CD4-positive, alpha-beta T cell treated with Interleukin-17A for 1 hour (primary cell): Measurements from ENCODE around the gene RHBDF1.

Source experiments
- DNase-seq: peaks from one replicate; pipeline ENCODE4 v3.0.0-alpha.2; 2020

The RHBDF1 gene

DNA sequence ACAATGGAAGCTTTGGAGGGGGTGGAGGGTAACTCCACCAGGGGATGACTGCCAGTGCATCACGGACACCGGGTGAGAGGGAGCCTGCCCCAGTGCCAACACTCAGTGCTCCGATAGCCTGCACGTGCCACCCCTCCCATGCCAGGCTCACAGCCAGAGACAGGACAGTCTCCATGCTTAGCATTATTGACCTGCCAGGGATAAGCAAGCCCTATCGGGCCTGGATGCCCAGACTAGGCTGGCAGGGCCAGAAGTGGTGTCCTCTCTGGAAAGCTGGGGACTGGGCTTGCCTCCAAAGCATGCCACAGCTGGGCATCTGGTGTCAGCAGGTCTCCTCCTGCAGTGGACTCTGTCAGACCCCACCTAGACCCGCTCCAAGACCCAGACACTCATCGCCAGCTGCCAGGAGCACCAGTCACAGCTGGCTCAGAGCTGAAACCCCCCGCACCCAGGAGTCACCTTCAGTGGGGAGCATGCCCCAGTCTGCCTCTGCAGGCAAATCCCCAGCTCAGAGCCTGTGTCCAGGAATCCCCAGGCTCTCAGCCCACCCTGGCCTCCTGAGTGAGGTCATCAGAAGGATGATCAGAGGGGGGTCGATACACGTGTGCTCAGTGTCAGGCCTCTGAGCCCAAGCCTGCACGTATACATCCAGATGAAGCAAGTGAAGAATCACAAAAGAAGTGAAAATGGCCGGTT is 1.8 kb upstream of the RHBDF1 start:
- DNase-seq, result no peak

DNA sequence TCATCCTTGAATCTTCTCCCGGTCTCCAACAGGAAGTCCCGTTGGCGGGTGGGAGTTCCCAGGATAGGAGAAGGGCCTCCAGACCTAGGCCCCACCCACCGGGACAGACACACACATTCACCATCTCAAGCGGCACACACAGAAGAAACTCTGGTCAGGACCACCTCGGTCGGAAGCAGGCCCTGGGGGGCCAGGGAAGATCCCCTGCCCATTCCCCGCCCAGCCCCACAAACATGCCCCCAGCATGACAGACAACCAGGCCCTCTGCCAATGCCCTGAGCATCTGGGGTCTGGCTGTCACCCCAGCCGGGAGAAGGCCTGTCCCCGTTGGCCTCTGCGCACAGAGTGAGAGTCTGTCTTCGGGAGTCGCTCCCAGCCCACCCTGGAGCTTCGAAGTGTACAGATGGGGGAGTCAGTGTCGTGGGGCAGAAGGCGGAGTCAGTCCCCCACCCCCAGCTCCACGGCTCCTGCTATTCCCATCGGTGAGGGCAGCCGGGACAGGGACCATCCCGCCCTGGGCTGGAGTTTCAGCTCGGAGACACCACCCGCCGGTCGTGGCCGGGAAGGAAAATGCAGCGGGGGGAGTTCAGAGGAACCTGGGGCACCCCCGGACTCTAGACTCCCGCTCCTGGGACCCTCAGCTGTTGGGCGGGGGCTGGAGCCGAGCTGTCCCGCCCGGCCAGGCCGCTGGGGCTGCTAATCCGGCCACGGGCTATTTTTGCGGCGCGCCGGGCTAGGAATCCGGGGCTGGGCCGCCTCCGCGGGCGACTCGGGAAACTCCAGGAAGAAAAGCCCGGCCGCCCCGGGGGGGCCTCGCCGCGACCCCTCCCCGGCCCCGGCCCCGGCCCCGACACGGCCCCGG is 660 bp downstream of the RHBDF1 start:
- DNase-seq, result no peak

DNA sequence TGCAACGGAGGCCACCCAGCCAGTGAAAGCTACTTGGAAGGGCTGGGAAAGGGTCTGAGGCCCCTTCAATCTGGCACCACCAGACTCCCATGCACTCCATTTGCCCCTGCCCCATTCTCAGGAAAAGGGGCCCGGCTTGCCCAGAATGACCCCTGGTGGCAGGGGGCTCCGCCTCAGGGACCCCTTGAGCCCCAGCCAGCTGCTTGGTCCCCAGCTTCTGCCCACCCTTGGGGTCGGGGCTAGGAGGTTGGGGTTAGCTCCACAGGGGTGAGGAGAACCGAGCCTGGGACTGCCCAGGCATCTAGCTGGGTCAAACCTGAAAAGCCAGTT is 1.3 kb downstream of the RHBDF1 start:
- DNase-seq, result no peak

DNA sequence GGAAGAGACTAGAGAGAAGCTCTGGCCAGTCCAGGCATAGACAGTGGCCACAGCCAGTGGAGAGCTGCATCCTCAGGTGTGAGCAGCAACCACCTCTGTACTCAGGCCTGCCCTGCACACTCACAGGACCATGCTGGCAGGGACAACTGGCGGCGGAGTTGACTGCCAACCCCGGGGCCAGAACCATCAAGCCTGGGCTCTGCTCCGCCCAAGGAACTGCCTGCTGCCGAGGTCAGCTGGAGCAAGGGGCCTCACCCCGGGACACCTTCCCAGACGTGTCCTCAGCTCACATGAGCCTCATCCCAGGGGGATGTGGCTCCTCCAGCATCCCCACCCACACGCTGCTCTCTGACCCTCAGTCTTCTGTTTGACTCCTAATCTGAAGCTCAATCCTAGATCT is 3.2 kb downstream of the RHBDF1 start:
- no peak for DNase-seq

DNA sequence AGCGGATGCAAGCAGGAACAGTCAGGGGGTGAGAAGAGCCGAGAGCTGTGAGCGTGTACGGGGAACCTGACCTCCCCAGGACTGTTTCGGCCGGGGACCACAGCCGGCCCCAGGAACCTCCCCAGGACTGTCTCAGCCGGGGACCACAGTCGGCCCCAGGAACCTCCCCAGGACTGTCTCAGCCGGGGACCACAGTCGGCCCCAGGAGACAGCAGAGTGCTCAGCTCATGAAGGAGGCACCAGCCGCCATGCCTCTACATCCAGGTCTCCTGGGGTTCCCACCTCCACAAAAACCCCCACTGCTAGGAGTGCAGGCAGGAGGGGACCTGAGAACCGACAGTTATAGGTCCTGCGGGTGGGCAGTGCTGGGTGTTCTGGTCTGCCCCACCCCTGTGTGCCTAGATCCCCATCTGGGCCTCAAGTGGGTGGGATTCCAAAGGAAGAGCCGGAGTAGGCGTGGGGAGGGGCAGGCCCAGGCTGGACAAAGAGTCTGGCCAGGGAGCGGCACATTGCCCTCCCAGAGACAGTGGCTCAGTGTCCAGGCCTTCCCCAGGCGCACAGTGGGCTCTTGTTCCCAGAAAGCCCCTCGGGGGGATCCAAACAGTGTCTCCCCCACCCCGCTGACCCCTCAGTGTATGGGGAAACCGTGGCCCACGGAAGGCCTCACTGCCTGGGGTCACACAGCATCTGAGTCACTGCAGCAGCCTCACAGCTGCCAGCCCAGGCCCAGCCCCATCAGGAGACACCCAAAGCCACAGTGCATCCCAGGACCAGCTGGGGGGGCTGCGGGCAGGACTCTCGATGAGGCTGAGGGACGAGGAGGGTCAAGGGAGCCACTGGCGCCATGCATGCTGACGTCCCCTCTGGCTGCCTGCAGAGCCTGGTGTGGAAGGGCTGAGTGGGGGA is 4.3 kb downstream of the RHBDF1 start:
- no peak for DNase-seq

DNA sequence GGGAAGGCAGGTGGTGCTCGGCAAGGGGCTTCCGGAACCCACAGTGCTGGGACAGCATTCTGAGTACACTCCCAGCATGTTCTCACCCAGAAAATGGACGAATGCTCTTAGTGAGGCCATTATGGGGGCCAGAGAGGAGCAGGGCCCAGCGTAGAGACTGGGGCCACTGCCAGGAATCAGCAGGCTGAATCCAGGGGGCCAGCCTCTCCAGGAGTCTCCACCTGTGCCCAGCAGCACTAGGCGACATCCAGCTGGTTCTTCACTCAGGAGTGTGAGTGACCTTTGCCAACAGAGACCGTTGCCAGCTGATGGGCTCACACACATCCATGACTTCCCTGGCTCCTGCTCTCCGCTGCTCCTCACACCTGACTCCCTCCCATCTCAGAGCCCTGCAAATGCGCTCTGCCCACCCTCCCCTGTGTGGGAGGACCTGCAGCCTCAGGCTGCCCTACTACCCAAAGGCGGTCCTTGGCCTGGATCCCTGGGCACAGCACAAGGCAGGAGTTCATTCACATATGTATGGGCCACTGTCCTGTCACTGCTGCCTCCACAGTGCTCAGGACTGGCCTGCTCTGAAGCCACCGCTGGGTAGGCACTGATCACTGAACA is 5.1 kb downstream of the RHBDF1 start:
- no peak for DNase-seq

DNA sequence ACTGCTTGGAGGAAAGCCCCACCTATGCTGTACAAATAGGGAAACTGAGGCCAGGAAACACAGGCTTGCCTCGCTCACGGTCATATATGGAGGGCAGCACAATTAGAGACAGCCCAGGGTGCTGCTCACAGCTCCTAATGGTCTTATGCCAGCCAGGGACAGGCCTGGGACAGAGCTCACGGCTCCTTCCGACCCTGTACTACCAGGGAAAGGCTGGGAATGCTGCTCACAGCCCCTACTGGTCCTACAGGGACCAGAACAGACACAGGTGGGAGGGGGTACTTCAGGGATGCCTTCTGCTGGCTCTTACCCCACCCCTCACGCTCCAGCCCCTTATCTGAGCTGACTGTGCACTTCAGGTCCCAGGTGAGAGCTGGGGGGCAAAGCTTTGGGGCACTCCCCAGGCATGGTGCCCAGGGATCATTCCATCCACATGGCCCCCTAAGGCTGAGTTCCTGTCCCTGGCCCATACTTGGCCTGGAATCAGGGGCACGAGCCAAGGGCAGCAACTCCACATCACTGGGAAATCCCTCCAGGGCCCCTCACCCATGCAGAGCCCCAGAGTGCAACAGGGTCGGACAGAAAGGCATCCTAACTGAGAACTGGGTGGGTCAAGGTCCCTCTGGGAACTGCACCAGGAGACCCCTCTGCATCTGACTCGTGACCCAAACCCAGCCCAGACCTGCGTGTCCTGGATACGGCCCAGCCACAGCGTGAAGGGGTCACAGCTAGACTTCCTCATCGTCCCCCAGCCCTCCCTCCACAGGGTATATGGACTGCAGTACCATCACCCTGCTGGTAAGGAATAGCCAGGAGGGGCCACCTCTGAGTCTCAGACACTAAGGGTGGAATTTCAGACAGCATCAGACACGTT is 5.9 kb downstream of the RHBDF1 start:
- no peak for DNase-seq

DNA sequence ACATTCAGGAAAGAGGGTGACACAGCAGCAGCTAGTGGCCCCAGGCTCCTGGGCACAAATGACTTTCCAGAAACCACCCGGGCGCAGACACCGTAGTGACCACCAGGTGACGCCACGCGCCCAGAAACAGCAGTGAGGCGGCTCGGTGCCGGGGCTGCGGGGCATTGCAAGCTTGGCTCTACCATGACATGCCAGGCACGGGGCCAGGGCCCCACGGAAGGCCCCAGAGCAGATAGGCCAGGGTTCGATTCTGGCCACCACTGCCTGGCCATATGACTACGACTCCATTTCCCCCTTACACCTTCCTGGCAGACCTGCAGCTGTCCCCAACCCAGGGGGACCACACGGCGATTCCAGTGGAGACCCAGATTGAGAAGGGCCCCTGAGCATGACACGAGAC is 6.7 kb downstream of the RHBDF1 start:
- peak; percentile 84 for DNase-seq

DNA sequence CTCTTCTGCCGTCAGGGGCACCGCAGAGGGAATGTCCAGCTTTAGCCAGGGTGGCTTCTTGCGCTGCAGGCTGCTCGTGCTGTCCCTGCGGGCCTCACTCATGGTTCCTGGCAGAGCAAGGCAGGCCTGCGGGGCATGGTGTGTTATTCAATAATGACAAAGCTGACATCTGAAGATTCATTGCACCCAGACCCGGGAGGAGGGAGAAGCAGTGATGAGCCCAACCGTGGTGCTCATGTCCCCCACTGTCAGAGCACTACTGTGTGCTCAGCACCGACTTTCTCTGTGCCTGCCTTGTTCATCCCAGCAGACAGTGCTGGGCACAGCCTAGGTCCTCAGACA is 7.5 kb downstream of the RHBDF1 start:
- DNase-seq, result no peak

DNA sequence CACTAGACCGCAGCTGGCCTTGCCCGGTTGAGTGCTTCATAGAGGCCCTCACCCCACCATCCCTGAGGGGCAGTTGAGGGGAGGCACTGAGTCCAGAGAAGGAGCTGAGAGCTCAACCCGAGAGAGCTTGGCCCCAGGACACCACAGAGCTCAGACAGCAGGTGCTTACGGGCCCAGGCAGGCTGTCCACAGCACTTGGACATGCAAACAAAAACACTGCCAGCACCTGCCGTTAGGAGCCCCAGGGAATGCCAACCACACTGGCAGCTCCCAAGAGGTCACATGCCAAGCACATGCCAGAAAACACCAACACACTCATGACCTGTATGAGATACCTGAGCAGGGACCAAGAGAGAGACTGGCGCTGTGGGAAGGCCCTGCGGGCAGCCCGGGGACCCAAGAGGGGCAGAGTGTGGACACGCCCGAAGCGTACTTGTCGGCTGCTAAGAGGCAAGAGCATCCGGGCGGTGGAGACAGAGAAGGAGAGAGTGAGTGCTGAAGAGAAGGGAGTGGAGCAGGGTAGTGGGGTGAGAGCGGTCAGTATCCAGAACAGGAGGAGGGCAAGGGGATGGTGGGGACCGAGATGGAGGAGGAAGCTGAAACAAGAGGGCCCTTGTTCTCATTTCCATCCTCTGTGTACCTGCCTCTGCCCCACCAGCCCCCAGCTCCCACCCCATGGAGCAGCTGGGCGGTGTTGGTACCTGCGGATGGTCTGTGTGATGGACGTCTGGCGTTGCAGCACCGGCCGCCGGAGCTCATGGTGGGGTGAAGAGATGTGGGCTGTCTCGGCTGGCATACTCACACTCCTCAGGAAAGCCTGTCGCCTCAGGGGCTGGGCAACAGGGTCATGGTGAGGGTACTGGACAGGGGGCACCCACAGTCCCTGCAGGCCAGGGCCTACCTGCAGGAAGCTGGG is 8.2 kb downstream of the RHBDF1 start:
- no peak for DNase-seq

DNA sequence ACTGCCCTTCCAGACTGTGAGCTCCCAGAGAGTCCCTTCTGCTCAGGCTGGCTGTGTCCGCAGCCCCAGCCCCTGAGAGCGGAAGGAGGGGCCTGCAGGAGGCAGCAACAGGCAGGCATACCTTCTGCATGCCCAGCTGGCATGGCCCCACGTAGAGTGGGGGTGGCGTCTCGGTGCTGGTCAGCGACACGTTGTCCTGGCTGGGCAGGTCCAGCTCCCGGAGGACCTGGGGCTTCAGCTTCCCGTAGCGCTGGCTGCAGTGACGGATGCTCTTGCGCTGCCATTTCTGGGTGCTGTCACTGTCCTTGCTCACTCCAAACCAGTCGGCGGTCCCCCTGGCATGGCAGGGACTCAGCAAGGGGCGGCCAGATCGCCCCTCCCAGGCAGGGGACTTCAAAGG is 9.0 kb downstream of the RHBDF1 start:
- DNase-seq, result no peak

DNA sequence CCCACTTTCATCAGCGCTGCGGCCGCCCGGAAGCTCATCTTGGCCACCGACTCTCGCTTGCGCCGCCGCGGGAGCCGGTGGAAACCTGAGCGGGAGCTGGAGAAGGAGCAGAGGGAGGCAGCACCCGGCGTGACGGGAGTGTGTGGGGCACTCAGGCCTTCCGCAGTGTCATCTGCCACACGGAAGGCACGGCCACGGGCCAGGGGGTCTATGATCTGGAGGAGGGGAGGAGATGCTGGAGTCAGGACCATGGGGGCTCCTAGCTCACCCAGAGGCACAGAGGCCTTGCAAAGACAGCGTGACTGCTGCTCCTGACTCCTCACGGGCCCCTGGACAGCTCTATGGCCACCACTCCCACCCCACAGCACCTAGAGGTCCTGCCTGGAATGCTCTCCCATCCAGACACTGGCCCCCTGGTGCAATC is 9.5 kb downstream of the RHBDF1 start:
- no peak for DNase-seq

DNA sequence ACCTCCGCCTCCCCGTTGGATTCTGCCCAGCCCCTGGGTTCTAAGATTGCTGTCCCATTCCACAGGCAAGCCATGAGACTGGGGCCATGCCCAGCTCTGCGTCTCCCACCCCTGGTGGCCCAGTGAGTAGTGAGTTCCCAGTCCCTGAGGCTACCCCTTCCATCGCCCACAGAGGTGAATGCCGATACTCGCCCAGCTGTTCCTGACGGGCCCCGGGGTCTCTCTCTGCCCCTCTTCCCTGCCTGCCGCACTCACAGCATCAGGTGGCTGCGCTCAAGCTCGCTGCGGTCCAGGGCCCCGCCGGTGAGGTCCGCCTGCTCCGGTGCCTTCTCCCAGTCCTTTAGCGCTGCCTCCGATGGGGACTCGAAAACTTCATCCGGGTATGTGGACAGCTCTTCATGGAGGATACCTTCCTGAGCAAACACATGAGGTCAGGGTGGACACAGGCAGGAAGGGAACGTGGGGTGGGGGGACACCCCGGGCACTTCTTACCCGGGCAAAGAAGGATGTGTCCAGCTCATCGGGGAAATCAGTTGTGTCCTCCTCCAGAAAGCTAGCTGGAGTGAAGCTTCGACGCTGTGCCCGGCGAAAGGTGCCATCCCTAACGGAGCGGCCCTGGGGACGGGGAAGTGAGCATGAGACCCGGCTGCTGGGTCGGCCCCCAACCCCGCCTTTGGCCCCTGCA is 10.0 kb downstream of the RHBDF1 start:
- DNase-seq, result no peak

DNA sequence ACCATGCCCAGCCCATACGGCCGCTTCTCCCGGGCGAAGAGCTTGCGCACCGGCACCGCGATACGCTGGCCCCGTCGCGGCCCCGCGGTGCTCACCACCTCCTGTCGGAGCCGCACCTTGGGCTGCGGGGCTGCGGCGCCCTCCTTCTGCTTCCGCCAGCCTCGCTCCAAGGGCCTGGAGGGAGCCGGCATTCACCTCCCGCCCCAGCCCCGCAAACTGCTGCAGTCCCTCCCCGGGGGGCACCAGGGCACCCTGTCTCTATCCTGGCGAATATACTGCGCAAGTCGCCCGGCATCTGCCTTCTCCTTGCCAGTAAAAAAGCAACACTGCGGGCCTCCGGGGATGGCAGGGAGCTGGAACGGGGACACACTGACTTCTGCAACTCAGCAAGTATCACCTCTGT is 10.6 kb downstream of the RHBDF1 start:
- DNase-seq, result no peak

DNA sequence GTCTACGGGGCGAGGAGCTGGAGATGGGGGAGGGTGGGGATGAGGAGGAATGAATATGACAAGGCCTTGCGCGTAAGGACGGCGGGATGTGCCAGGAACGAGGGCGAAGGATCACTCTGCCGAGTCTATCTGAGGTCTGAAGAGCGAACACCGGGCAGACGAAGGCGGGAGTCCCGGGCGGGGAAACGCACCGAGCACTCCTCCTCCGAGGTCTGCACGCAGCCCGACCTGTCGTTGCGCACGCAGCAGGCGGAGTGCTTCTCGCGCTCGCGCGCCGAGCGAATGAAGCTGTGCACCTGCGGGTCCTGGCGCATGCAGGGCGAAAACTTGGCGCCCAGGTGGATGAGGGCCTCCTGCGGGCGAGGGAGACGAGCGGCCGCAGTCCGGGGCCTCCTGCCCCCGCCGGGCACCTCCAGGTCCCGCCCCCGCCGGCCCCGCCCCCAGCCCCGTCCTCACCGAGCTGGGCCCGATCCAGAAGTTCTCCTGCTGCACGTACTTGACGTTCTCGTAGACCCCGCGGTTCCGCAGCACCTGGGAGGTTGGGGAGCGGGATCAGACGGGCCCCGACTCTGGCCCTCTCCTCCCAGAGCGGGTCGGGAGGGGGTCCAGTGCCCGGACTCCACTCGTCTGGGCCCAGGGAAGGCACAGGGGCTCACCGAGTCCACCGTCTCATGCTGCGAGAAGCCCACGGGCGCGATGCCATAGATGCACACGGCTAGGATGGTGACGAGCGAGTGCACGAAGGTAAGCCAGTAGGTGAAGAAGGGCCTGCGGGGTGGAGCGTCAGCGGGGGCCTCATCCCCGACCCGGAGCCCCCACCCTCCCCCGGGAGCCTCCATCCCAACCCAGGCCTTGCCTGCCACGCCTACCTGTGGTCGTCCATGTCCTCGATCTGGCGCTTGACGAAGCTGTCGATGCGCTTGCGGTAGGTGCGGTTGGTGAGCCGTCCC is 11.2 kb downstream of the RHBDF1 start:
- no peak for DNase-seq

DNA sequence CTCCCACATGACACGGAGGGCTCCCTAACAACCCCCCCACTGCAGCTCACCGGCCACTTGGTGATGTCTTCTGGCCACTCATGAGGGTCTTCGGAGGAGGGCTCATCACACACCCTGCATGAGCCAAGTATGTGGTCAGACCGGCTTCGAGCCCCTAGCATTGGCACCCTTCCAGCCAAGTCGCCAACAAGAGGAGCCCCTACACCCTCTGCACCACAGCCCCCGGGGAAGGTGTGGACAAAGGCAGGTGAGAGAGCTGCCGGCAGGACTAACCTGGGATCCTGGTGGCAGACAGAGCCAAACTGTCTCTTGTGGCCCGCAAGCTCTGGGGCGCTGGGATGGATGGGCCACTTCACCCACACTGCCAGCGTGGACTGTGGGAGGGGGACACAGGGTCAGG is 12.3 kb downstream of the RHBDF1 start:
- no peak for DNase-seq

DNA sequence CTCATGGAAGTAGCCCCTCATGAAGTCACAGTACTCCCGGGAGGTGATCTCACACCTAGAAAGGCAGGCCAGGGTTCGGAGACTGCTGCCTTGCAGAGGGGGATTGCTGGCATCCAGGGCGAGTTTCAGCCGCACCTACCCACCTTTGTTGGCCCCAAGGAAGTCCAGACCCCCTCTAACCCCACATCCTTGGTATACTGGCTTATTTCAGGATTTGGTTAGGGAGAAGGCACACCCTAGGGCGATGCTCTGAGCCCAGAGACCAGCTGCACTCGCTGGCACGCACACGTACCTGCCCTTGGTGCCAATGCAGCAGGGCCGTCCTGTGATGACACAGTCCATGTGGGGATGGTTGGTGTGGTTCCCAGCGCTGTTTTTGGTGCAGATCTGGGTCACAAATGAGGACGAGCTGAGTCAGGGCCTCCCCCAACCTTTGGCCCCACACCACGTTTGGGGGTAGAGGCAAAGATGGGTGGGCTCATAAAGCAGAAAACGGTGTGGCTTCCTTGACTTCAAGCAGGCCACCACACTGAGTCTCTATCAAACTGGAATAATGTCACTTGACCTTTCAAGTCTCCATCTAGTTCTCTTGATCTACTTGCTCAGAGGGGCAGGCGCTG is 12.9 kb downstream of the RHBDF1 start:
- DNase-seq, result no peak

DNA sequence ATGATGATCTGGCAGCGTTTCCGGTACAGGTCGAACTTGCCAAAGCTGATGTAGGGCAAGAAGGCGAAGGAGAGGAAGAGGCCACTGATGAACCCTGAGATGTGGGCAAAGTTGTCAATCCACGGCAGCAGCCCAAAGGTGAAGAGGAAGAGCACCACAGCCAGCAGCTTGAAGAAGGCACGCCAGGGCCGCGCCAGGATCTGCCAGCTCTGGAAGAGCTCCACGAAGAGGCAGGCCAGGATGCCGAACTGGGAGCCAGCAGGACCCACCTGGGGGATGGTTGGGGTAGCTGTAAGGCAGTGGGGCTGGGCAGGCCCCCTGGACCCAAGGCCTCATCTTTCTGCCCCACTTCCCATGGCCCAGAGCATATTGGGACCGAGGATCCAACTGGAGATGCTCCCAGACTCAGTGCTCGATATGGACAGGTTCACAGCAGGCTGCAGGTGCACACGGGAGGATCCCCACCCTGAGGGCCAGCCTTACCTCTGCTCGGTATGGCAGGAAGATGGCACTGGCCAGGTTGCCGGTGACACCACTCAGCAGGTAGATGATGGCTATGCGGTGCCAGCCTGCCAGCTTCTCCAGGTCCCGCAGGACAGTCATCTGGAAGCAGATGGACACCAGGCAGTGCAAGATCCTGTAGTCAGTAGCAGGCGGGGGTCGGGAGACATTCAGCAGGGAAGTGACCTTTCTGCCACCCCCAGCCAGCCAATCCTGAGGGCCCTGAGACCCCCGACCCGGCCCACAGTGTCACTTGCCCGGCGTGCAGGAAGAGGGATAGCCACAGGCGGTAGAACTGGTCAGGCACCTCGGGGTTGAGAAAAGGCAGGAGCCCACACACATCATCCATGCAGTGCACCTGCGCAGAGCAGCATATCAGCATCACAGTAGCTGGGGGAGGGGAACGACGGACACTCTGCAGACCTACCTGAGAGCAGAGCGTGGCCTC is 13.7 kb downstream of the RHBDF1 start:
- no peak for DNase-seq
